SK-N-SH treated with all-trans-retinoic acid at 6 μM for 48 hours (cell line): ENCODE measurements around the gene CAMKK2.

Source experiments
- ESRRG ChIP-seq: fragments of 250-450 bp; sonication (Bioruptor Pico); IDR thresholded peaks from 2 replicates; pipeline ENCODE4 v1.6.1; 2021; ENCODE audit warnings: mild to moderate bottlenecking
- ZFP3 ChIP-seq: fragments of 250-450 bp; sonication (Bioruptor Pico); IDR thresholded peaks from 2 replicates; pipeline ENCODE4 v1.5.0; 2020; ENCODE audit warnings: mild to moderate bottlenecking, moderate library complexity

DNA sequence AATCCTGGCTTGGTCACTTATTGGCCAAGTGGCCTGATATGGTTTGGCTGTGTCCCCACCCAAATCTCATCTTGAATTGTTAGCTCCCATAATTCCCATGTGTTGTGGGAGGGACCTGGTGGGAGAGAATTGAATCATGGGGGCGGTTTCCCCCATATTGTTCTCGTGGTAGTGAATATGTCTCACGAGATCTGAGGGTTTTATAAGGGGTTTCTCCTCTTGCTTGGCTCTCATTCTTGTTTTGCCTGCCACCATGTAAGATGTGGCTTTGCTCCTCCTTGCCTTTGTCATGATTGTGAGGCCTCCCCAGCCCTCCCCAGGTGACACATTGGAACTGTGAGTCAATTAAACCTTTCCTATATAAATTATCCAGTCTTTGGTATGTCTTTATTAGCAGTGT lies 105.4 kb downstream of the CAMKK2 start:
- TF ChIP-seq ZFP3 (CRISPR knock-in tag): no peak
- no peak for TF ChIP-seq ESRRG
